Common myeloid progenitor, CD34-positive (primary cell): ENCODE measurements around the gene RDH11.

Experiments
- CTCF ChIA-PET: fragments of 350-600 bp; sonication (Branson Sonifier 250); formaldehyde crosslinking; loops from one replicate; lab custom pipeline; 2021; ENCODE audit warnings: antibody characterized with exemption; lab: Charles Lee
- POLR2A ChIA-PET: fragments of 350-600 bp; sonication (Branson Sonifier 250); formaldehyde crosslinking; loops from one replicate; lab custom pipeline; 2021; ENCODE audit warnings: antibody characterized with exemption; lab: Charles Lee
- DNase-seq, 3 donors: peaks; one replicate each; pipeline versions ENCODE4 v3.0.0 to v3.0.0-alpha.2; 2013
- H3K27ac ChIP-seq, 2 experiments: 1 replicate in 1 of 2; 2 replicates in 1 of 2; pipeline ENCODE4 v1.7.0; 2013; ENCODE audit warnings: inconsistent platforms in 2 of 2, low read length in 2 of 2, mild to moderate bottlenecking in 2 of 2, low read depth in 1 of 2, moderate library complexity in 1 of 2; ENCODE audit not compliant: severe bottlenecking in 2 of 2, insufficient read depth in 1 of 2, poor library complexity in 1 of 2
- H3K27me3 ChIP-seq, 5 experiments: replicated peaks in 2 of 5; 1 replicate in 3 of 5; 2 replicates in 2 of 5; pipeline versions ENCODE4 v1.6.1 to v1.7.0; 2013; ENCODE audit warnings: low read length in 4 of 5, mild to moderate bottlenecking in 2 of 5, moderate library complexity in 2 of 5, inconsistent platforms in 1 of 5; ENCODE audit not compliant: insufficient read depth in 5 of 5, control insufficient read depth in 4 of 5
- H3K36me3 ChIP-seq, 4 experiments: 1 replicate in 2 of 4; 2 replicates in 2 of 4; pipeline versions ENCODE4 v1.6.1 to v1.7.0; 2013; ENCODE audit warnings: low read length in 3 of 4, control low read depth in 1 of 4, mild to moderate bottlenecking in 1 of 4; ENCODE audit not compliant: control insufficient read depth in 4 of 4, insufficient read depth in 4 of 4
- H3K4me1 ChIP-seq, 4 experiments: 1 replicate in 3 of 4; 2 replicates in 1 of 4; pipeline versions ENCODE4 v1.6.1 to v1.7.1; 2013; ENCODE audit warnings: low read length in 3 of 4, mild to moderate bottlenecking in 3 of 4, control low read depth in 1 of 4, inconsistent platforms in 1 of 4, moderate library complexity in 1 of 4; ENCODE audit not compliant: control insufficient read depth in 4 of 4, insufficient read depth in 4 of 4; ENCODE audit errors: control extremely low read depth in 1 of 4
- H3K4me3 ChIP-seq, 7 experiments: 1 replicate in 4 of 7; 2 replicates in 3 of 7; pipeline versions ENCODE4 v1.5.1 to v1.7.0; 2013; ENCODE audit warnings: mild to moderate bottlenecking in 7 of 7, low read length in 6 of 7, moderate library complexity in 6 of 7, inconsistent platforms in 2 of 7, low read depth in 2 of 7, control low read depth in 1 of 7; ENCODE audit not compliant: insufficient read depth in 4 of 7, control insufficient read depth in 1 of 7; ENCODE audit errors: extremely low read depth in 1 of 7
- H3K9me3 ChIP-seq, 5 experiments: 1 replicate in 4 of 5; 2 replicates in 1 of 5; pipeline versions ENCODE4 v1.6.1 to v1.7.1; 2013; ENCODE audit warnings: low read length in 4 of 5, mild to moderate bottlenecking in 2 of 5, inconsistent platforms in 1 of 5, low read depth in 1 of 5, moderate library complexity in 1 of 5; ENCODE audit not compliant: control insufficient read depth in 4 of 5, insufficient read depth in 2 of 5; ENCODE audit errors: control extremely low read depth in 1 of 5
- WGBS: methylation state at CpG from one replicate; pipeline ENCODE4 v1.1.5; 2013; ENCODE audit not compliant: insufficient coverage; 5-methylcytosine and 5-hydroxymethylcytosine counted together

The RDH11 gene

DNA sequence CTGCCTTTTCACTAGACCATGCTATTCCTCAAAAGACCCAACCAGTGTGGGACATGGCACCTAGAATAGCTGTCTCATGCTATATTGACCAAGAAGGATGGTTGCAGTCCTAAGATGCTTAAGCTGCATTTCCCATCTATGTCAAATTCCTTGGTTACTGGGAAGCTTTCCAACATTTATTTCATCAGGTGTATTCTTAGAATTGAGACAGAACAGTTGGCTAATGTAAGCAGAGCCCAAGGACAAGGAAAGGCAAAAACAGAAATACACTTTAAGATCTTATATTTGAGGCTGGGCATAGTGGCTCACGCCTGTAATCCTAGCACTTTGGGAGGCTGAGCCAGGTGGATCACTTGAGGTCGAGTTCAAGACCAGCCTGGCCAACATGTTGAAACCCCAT, 51.1 kb downstream of the RDH11 start:
- DNase-seq = no peak
- CTCF ChIA-PET = interaction anchor here (0.9 to 1.3 kb wide), 7 partner anchors 8 to 216 kb away, joined by 3 to 4 read pairs (median 3); no protein-coding TSS in a partner anchor
- 90% methylated on average over 1 of the region's 2 CpGs for WGBS
- H3K9me3 ChIP-seq = no peaks in the 10 kb centered on the region
- H3K36me3 ChIP-seq = peaks cover 6 to 38% (median 28%) of the 10 kb centered on the region in 4 experiments
- no peak overlapping the region for H3K27ac ChIP-seq
- POLR2A ChIA-PET = interaction anchor here (0.6 kb wide), 1 partner anchor 26 kb away, joined by 3 read pairs; no protein-coding TSS in a partner anchor
- no peaks in the 10 kb centered on the region for H3K27me3 ChIP-seq
- H3K4me1 ChIP-seq = no peaks in the 10 kb centered on the region
- H3K4me3 ChIP-seq = no peak overlapping the region

DNA sequence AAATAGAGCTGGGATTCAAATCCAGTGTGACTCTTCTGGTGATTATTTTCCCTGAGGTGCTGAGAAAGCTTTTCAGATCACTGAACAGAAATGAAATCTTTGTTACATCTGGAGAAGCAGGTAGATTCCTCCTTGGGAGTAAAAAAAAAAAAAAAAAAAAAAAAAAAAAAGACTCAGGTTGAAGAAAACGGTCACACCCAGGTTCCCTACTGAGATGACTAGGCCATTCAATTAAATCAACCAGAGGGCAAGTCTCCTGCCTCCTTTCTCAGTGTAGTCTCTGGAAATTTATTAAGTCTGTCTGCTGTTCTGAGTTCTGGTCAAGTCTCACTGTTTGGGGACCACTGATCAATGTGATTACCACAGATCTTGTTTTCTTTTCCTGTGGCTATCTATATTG, 51.9 kb downstream of the RDH11 start:
- H3K4me3 ChIP-seq = no peak overlapping the region
- no peak overlapping the region for H3K27ac ChIP-seq
- CTCF ChIA-PET = interaction anchor here (0.9 to 1.5 kb wide), 6 partner anchors 8 to 216 kb away, joined by 3 to 5 read pairs (median 4); no protein-coding TSS in a partner anchor
- no peaks in the 10 kb centered on the region for H3K4me1 ChIP-seq
- H3K27me3 ChIP-seq = no peaks in the 10 kb centered on the region
- DNase-seq = no peak
- H3K9me3 ChIP-seq = no peaks in the 10 kb centered on the region
- H3K36me3 ChIP-seq = peaks cover 4 to 31% (median 21%) of the 10 kb centered on the region in 4 experiments
- POLR2A ChIA-PET = interaction anchor here (0.5 kb wide), 1 partner anchor 26 kb away, joined by 5 read pairs; no protein-coding TSS in a partner anchor
- WGBS = 100% methylated on average over 1 of the region's 1 CpG

DNA sequence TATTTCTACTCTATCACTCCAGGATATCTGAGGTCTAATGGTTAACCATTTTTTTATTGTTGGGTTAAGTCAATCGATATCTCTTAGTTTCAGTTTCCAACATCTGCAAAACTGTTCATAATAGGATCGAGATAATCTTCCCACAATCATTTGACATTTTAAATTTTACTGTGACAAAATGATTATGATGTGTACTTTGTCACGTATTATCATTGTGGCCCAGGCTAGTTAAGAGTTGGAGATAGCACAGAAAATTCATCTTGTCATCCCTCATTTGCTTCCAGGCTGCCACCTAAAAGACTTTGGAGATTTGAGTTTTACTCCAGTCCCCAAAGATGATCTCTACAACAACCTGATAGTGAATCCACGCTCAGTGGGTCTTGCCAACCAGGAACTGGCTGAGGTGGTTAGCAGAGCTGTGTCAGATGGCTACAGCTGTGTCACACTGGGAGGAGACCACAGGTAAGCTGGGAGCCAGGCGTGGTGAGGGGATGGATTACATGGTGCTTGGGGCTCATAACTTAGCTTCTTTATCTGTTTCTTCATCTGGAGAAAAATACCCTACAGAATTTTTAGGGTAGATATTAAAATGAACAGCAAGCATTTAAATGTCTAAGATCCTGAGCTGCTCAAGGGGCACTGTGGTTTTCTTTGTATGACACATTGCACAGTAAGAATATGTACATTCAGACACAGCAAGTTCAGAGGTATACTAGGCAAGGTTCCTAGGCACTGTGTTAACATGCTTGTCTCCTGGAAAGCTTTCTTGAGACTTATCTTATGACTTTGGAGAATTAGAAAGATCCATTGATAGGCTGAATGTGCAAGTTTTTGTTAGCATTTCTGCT, 53.4 kb downstream of the RDH11 start:
- H3K9me3 ChIP-seq = no peaks in the 10 kb centered on the region
- 100% methylated on average over 2 of the region's 5 CpGs for WGBS
- H3K27ac ChIP-seq = no peak overlapping the region
- ChIA-PET CTCF (interaction anchor here (0.8 to 1.7 kb wide), 4 partner anchors 10 to 25 kb away, joined by 3 to 5 read pairs (median 4); no protein-coding TSS in a partner anchor), POLR2A (no interaction called here)
- peaks cover 2 to 17% (median 16%) of the 10 kb centered on the region in 4 experiments for H3K36me3 ChIP-seq
- DNase-seq = peak in 1 of 3 donors; percentile 22
- no peak overlapping the region for H3K4me3 ChIP-seq
- no peaks in the 10 kb centered on the region for H3K27me3 ChIP-seq
- no peaks in the 10 kb centered on the region for H3K4me1 ChIP-seq

DNA sequence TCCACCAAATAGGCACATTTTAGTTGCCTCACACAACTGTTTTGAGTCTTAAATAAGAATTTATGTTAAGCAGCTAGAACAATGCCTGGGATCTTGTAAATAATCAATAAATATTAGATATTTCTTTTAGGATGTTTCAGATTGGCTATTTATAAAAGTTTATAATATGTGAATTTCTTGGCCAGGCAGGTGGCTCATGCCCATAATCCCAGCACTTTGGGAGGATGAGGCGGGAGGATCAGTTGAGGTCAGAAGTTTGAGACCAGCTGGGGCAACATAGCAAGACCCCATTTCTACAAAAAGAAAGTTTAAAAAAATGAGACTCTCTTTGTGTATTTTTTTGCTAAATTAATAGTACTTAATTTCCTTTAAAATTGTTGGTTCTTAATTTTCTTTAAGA, 54.1 kb downstream of the RDH11 start:
- no peak for DNase-seq
- Histone ChIP-seq H3K36me3 (peaks cover 0 to 12% (median 11%) of the 10 kb centered on the region in 4 experiments), H3K27me3 (no peaks in the 10 kb centered on the region), H3K4me3 (no peak overlapping the region), H3K9me3 (no peaks in the 10 kb centered on the region), H3K27ac (no peak overlapping the region), H3K4me1 (no peaks in the 10 kb centered on the region)
- POLR2A ChIA-PET = no interaction called here
- no CpG with 5 or more reads among the region's 1 CpG for WGBS
- CTCF ChIA-PET = interaction anchor here (0.9 to 1.0 kb wide), 2 partner anchors 26 to 57 kb away, joined by 3 read pairs; no protein-coding TSS in a partner anchor

DNA sequence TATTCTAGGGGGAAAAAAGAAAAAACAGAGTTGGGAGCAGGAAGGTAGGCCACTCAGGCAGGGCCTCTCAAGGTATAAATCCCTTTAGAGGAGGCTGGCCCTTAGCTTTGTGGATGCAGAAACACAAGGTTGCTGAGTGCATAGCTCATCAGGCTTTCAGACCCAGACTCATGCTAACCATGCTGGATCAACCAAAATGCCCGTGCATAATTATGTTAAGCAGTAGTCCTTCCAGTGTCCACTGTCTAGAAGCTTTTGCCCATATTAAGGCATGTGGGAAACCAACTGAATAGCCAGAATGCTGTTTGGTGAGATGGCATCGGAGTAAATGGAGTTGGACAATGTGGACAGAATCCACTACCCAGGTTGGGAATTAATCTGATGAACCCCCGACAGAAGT, 56.9 kb downstream of the RDH11 start:
- Histone ChIP-seq H3K4me1 (no peaks in the 10 kb centered on the region), H3K4me3 (no peak overlapping the region), H3K27me3 (no peaks in the 10 kb centered on the region), H3K27ac (no peak overlapping the region), H3K36me3 (no peaks in the 10 kb centered on the region), H3K9me3 (no peaks in the 10 kb centered on the region)
- DNase-seq = no peak
- ChIA-PET POLR2A (interaction anchor here (1.1 kb wide), 1 partner anchor 16 kb away, joined by 3 read pairs; no protein-coding TSS in a partner anchor), CTCF (no interaction called here)
- WGBS = 97% methylated on average over 3 of the region's 3 CpGs

DNA sequence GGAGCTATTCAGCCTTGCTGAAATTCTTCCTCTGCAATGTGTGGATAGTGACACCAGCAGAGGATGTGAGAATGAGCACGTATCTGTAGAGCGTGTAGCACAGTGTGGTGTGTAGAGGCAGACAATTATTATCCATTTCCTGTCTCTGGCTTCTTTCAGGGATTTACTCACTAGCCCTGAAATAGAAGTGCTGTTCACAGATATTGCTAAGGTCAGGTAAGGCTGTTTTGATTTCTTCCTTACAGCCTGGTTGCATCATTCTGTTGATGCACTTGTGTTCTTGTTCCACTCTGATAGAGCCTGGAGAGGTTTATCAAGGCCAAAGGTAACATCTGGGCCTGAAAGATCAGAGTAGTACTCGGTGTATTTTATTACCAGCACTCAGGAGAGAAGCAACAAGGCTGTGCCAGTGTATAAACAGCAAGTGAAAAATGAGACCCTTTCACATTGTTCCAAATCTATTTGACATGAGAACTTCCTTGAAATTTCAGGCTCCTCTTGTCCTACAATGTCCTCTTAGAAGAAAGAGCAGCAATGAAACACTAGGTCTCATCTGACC, 59.1 kb downstream of the RDH11 start:
- CTCF ChIA-PET = interaction anchor here (0.9 to 1.3 kb wide), 2 partner anchors 17 to 30 kb away, joined by 3 read pairs; no protein-coding TSS in a partner anchor
- no peaks in the 10 kb centered on the region for H3K4me1 ChIP-seq
- 100% methylated on average over 1 of the region's 3 CpGs for WGBS
- H3K27ac ChIP-seq = peak overlapping the region in 1 of 2 experiments; percentile 8
- H3K4me3 ChIP-seq = no peak overlapping the region
- peak in 1 of 3 donors; percentile 19 for DNase-seq
- H3K9me3 ChIP-seq = no peaks in the 10 kb centered on the region
- peaks cover 0 to 2% (median 0%) of the 10 kb centered on the region in 4 experiments for H3K36me3 ChIP-seq
- POLR2A ChIA-PET = no interaction called here
- no peaks in the 10 kb centered on the region for H3K27me3 ChIP-seq
